RPMI7951 (cell line): ENCODE measurements around the gene CEP72. TPM values are rescaled to one million over a fixed set of nuclear protein-coding genes. Genes with fewer than 3 reads are reported as not detected.
A peak's percentile ranks its signal among the peaks of the same experiment; 100 is the strongest.
"Not testable (repeated sequence)": the region's sequence is repeated elsewhere in the genome, so short reads cannot be mapped to it uniquely, and the experiment has no call there.

ENCODE experiments used
- DNase-seq: peaks from one replicate; pipeline ENCODE4 v3.0.0-alpha.2; 2012; ENCODE audit warnings: low read depth
- total RNA-seq: library from RNA; depleted of rRNA; stranded (reverse); fragments of >200 nt; shearing (Covaris generic); gene quantifications from 2 replicates; pipeline ENCODE4 v1.2.3, GENCODE V29; 2014

CEP72 gene
- total RNA-seq, 1 experiment from 2014 or later: 3.7 TPM

- DNase-seq: no peak
Measured at GRCh38 chr5:600886-601541, 11.1 kb upstream of the CEP72 start.

GRCh38 chr5:601771-602465 lies 10.2 kb upstream of the CEP72 start:
- DNase-seq: no peak

- DNase-seq: no peak
Measured at GRCh38 chr5:602466-603035, 9.6 kb upstream of the CEP72 start.

- DNase-seq: no peak
Measured at GRCh38 chr5:603081-603998, 8.8 kb upstream of the CEP72 start.

- DNase-seq: no peak
Measured at GRCh38 chr5:604391-604831, 7.7 kb upstream of the CEP72 start.

GRCh38 chr5:605090-605489 lies 7.0 kb upstream of the CEP72 start:
- not testable (repeated sequence) for DNase-seq

- no peak for DNase-seq
Measured at GRCh38 chr5:606061-606460, 6.1 kb upstream of the CEP72 start.

- no peak for DNase-seq
Measured at GRCh38 chr5:606526-607399, 5.4 kb upstream of the CEP72 start.

- DNase-seq: no peak
Measured at GRCh38 chr5:607541-608428, 4.4 kb upstream of the CEP72 start.

- DNase-seq: no peak
Measured at GRCh38 chr5:608429-609370, 3.4 kb upstream of the CEP72 start.

- DNase-seq: no peak
Measured at GRCh38 chr5:609506-609905, 2.6 kb upstream of the CEP72 start.

GRCh38 chr5:610011-610743 lies 2.0 kb upstream of the CEP72 start:
- DNase-seq: no peak

GRCh38 chr5:610744-611730 lies 1.1 kb upstream of the CEP72 start:
- DNase-seq: no peak

GRCh38 chr5:612498-613424 lies 621 bp downstream of the CEP72 start:
- DNase-seq: peak; percentile 9

GRCh38 chr5:616484-617039 lies 4.4 kb downstream of the CEP72 start:
- DNase-seq: no peak

- DNase-seq: no peak
Measured at GRCh38 chr5:617896-618295, 5.8 kb downstream of the CEP72 start.
